Activated naive CD8-positive, alpha-beta T cell treated with anti-CD3 and anti-CD28 coated beads, Interleukin-2, amount 50 U/mL, for 24 hours (primary cell): Measurements from ENCODE around the gene IL11.

ENCODE experiments used
- ATAC-seq: fragments of 150-1000 bp; cut with Tn5 transposase; one replicate; pipeline ENCODE4 v1.10.0; 2021
- DNase-seq: peaks from one replicate; pipeline ENCODE4 v3.0.0; 2021
- H3K27ac Mint-ChIP-seq: one replicate; pipeline ENCODE4 v1.8.0; 2021; ENCODE audit warnings: mild to moderate bottlenecking, mixed read lengths
- H3K27me3 Mint-ChIP-seq: one replicate; pipeline ENCODE4 v1.8.0; 2021; ENCODE audit warnings: mixed read lengths
- H3K36me3 Mint-ChIP-seq: one replicate; pipeline ENCODE4 v1.8.0; 2021; ENCODE audit warnings: low read depth, mixed read lengths
- H3K4me1 Mint-ChIP-seq: one replicate; pipeline ENCODE4 v1.8.0; 2021; ENCODE audit warnings: mixed read lengths
- H3K4me3 Mint-ChIP-seq: one replicate; pipeline ENCODE4 v1.8.0; 2021; ENCODE audit warnings: mild to moderate bottlenecking, moderate library complexity, mixed read lengths
- H3K9me3 Mint-ChIP-seq: one replicate; pipeline ENCODE4 v1.8.0; 2021; ENCODE audit warnings: mixed read lengths

Gene IL11

GRCh38 chr19:55400281-55401087 lies 30.2 kb upstream of the IL11 start:
- ATAC-seq (no peak), DNase-seq (no peak)
- H3K36me3 Mint-ChIP-seq, result peaks cover 37% of the 10 kb centered on the region
- no peaks in the 10 kb centered on the region for H3K27me3 Mint-ChIP-seq
- H3K27ac Mint-ChIP-seq, result no peak overlapping the region
- H3K4me1 Mint-ChIP-seq, result peaks cover 25% of the 10 kb centered on the region
- H3K4me3 Mint-ChIP-seq, result no peak overlapping the region
- H3K9me3 Mint-ChIP-seq, result no peaks in the 10 kb centered on the region

GRCh38 chr19:55398200-55398925 lies 28.1 kb upstream of the IL11 start:
- H3K36me3 Mint-ChIP-seq, result peaks cover 26% of the 10 kb centered on the region
- no peaks in the 10 kb centered on the region for H3K9me3 Mint-ChIP-seq
- peak overlapping the region; percentile 5 for H3K27ac Mint-ChIP-seq
- ATAC-seq (peak; percentile 25), DNase-seq (no peak)
- peaks cover 18% of the 10 kb centered on the region for H3K4me1 Mint-ChIP-seq
- H3K4me3 Mint-ChIP-seq, result no peak overlapping the region
- no peaks in the 10 kb centered on the region for H3K27me3 Mint-ChIP-seq

- Mint-ChIP-seq H3K4me1 (peaks cover 22% of the 10 kb centered on the region), H3K9me3 (no peaks in the 10 kb centered on the region), H3K27me3 (no peaks in the 10 kb centered on the region), H3K27ac (no peak overlapping the region), H3K36me3 (peaks cover 23% of the 10 kb centered on the region), H3K4me3 (no peak overlapping the region)
- no peak for ATAC-seq
- no peak for DNase-seq
Observed at GRCh38 chr19:55392820-55393761, 22.8 kb upstream of the IL11 start.

- DNase-seq (no peak), ATAC-seq (no peak)
- Mint-ChIP-seq H3K27ac (peak overlapping the region; percentile 2), H3K9me3 (no peaks in the 10 kb centered on the region), H3K4me1 (peaks cover 31% of the 10 kb centered on the region), H3K27me3 (no peaks in the 10 kb centered on the region), H3K36me3 (peaks cover 34% of the 10 kb centered on the region), H3K4me3 (no peak overlapping the region)
Observed at GRCh38 chr19:55391702-55392615, 21.7 kb upstream of the IL11 start.

GRCh38 chr19:55391191-55391670 lies 21.0 kb upstream of the IL11 start:
- Mint-ChIP-seq H3K4me1 (peaks cover 37% of the 10 kb centered on the region), H3K36me3 (peaks cover 41% of the 10 kb centered on the region), H3K9me3 (no peaks in the 10 kb centered on the region), H3K27me3 (no peaks in the 10 kb centered on the region), H3K27ac (peak overlapping the region; percentile 2), H3K4me3 (no peak overlapping the region)
- ATAC-seq (peak; percentile 12), DNase-seq (no peak)

GRCh38 chr19:55390461-55390880 lies 20.2 kb upstream of the IL11 start:
- peaks cover 2% of the 10 kb centered on the region for H3K27me3 Mint-ChIP-seq
- H3K4me3 Mint-ChIP-seq, result peak overlapping the region; percentile 37
- H3K4me1 Mint-ChIP-seq, result peaks cover 39% of the 10 kb centered on the region
- H3K27ac Mint-ChIP-seq, result peak overlapping the region; percentile 52
- no peak for ATAC-seq
- DNase-seq, result no peak
- H3K36me3 Mint-ChIP-seq, result peaks cover 48% of the 10 kb centered on the region
- no peaks in the 10 kb centered on the region for H3K9me3 Mint-ChIP-seq

- peaks cover 42% of the 10 kb centered on the region for H3K4me1 Mint-ChIP-seq
- DNase-seq, result no peak
- H3K4me3 Mint-ChIP-seq, result peak overlapping the region; percentile 51
- H3K27ac Mint-ChIP-seq, result peak overlapping the region; percentile 99
- ATAC-seq, result no peak
- peaks cover 48% of the 10 kb centered on the region for H3K36me3 Mint-ChIP-seq
- no peaks in the 10 kb centered on the region for H3K9me3 Mint-ChIP-seq
- peaks cover 2% of the 10 kb centered on the region for H3K27me3 Mint-ChIP-seq
Observed at GRCh38 chr19:55389386-55390317, 19.4 kb upstream of the IL11 start.

GRCh38 chr19:55387736-55388497 lies 17.7 kb upstream of the IL11 start:
- no peak for DNase-seq
- Mint-ChIP-seq H3K4me3 (peak overlapping the region; percentile 97), H3K4me1 (peaks cover 49% of the 10 kb centered on the region), H3K36me3 (peaks cover 48% of the 10 kb centered on the region), H3K27ac (peak overlapping the region; percentile 99), H3K9me3 (no peaks in the 10 kb centered on the region), H3K27me3 (peaks cover 2% of the 10 kb centered on the region)
- no peak for ATAC-seq

GRCh38 chr19:55386493-55386971 lies 16.3 kb upstream of the IL11 start:
- Mint-ChIP-seq H3K4me1 (peaks cover 61% of the 10 kb centered on the region), H3K27ac (peak overlapping the region; percentile 99), H3K9me3 (no peaks in the 10 kb centered on the region), H3K4me3 (peak overlapping the region; percentile 97), H3K27me3 (peaks cover 2% of the 10 kb centered on the region), H3K36me3 (peaks cover 49% of the 10 kb centered on the region)
- ATAC-seq (no peak), DNase-seq (no peak)

GRCh38 chr19:55385724-55386492 lies 15.6 kb upstream of the IL11 start, which contains the start of gene RPL28:
RPL28 (plus strand) TSS chr19:55385932; CDS start chr19:55386358, 426 bp downstream.
- peaks cover 50% of the 10 kb centered on the region for H3K36me3 Mint-ChIP-seq
- DNase-seq (peak; percentile 98), ATAC-seq (peak; percentile 60)

GRCh38 chr19:55384920-55385723 lies 14.9 kb upstream of the IL11 start:
- Mint-ChIP-seq H3K4me3 (peak overlapping the region; percentile 97), H3K27me3 (peaks cover 2% of the 10 kb centered on the region)
- peak; percentile 96 for DNase-seq

More at GRCh38 chr19:55385724-55386492, 15.6 kb upstream of the IL11 start, which contains the start of gene RPL28:
- Mint-ChIP-seq H3K27ac (peak within 1 kb of the TSS; percentile 99), H3K27me3 (peaks cover 2% of the 10 kb centered on the region), H3K4me3 (peak within 1 kb of the TSS; percentile 97), H3K4me1 (peaks cover 61% of the 10 kb centered on the region), H3K9me3 (no peaks in the 10 kb centered on the region)

More at GRCh38 chr19:55384920-55385723, 14.9 kb upstream of the IL11 start:
- Mint-ChIP-seq H3K27ac (peak overlapping the region; percentile 99), H3K36me3 (peaks cover 46% of the 10 kb centered on the region), H3K9me3 (no peaks in the 10 kb centered on the region), H3K4me1 (peaks cover 58% of the 10 kb centered on the region)
- peak; percentile 75 for ATAC-seq
